Activated CD4-positive, alpha-beta T cell treated with anti-CD3 and anti-CD28 coated beads, Interleukin-2, amount 50 U/mL, for 24 hours (primary cell): ENCODE data around the gene DNAAF3.
"Not testable (repeated sequence)": the region's sequence is repeated elsewhere in the genome, so short reads cannot be mapped to it uniquely, and the experiment has no call there.

ENCODE experiments used
- DNase-seq, 2 donors: peaks; one replicate each; pipeline ENCODE4 v3.0.0-alpha.2; 2020; ENCODE audit warnings: low read depth in 1 of 2, low spot score in 1 of 2

The DNAAF3 gene

GRCh38 chr19:55155784-55156183, 10.6 kb downstream of the DNAAF3 start:
- DNase-seq, result not testable (repeated sequence)

GRCh38 chr19:55153652-55154264, 12.7 kb downstream of the DNAAF3 start:
- no peak for DNase-seq

GRCh38 chr19:55152017-55152416, 14.4 kb downstream of the DNAAF3 start:
- DNase-seq, result peak in 1 of 2 donors; percentile 13

- DNase-seq, result no peak
Observed at GRCh38 chr19:55149078-55150003, 17.1 kb downstream of the DNAAF3 start, which contains the start of gene TNNT1. Gene TNNT1, minus strand, starts transcription at chr19:55149206. Its CDS starts 2,049 bp downstream, at chr19:55147157.

GRCh38 chr19:55147545-55148251, 18.7 kb downstream of the DNAAF3 start:
- no peak for DNase-seq

- DNase-seq, result no peak
Observed at GRCh38 chr19:55146705-55147273, 19.6 kb downstream of the DNAAF3 start.

- DNase-seq, result no peak
Observed at GRCh38 chr19:55146078-55146704, 20.2 kb downstream of the DNAAF3 start.

- no peak for DNase-seq
Observed at GRCh38 chr19:55145232-55145631, 21.2 kb downstream of the DNAAF3 start.

- no peak for DNase-seq
Observed at GRCh38 chr19:55141696-55142095, 24.7 kb downstream of the DNAAF3 start.

- DNase-seq, result no peak
Observed at GRCh38 chr19:55137915-55138314, 28.5 kb downstream of the DNAAF3 start.

- DNase-seq, result no peak
Observed at GRCh38 chr19:55136399-55137102, 29.9 kb downstream of the DNAAF3 start.

GRCh38 chr19:55134736-55135135, 31.7 kb downstream of the DNAAF3 start:
- no peak for DNase-seq

GRCh38 chr19:55133639-55134444, 32.6 kb downstream of the DNAAF3 start:
- DNase-seq, result no peak

GRCh38 chr19:55132453-55133129, 33.8 kb downstream of the DNAAF3 start:
- DNase-seq, result no peak

- no peak for DNase-seq
Observed at GRCh38 chr19:55131421-55131820, 35.0 kb downstream of the DNAAF3 start.

- DNase-seq, result no peak
Observed at GRCh38 chr19:55119053-55119452, 47.4 kb downstream of the DNAAF3 start.

- DNase-seq, result no peak
Observed at GRCh38 chr19:55118401-55118991, 47.9 kb downstream of the DNAAF3 start.

GRCh38 chr19:55117663-55118391, 48.6 kb downstream of the DNAAF3 start:
- DNase-seq, result peak; percentile 90 to 97
